ENCODE results near the gene SLC12A2. TPM values are rescaled to one million over a fixed set of nuclear protein-coding genes. Genes with fewer than 3 reads are reported as not detected.

SLC12A2 gene
- total RNA-seq, 4 donors from 2014 or later, result 21.2 to 31.1 (median 27.1) TPM

- TF ChIP-seq, protein P1, sequence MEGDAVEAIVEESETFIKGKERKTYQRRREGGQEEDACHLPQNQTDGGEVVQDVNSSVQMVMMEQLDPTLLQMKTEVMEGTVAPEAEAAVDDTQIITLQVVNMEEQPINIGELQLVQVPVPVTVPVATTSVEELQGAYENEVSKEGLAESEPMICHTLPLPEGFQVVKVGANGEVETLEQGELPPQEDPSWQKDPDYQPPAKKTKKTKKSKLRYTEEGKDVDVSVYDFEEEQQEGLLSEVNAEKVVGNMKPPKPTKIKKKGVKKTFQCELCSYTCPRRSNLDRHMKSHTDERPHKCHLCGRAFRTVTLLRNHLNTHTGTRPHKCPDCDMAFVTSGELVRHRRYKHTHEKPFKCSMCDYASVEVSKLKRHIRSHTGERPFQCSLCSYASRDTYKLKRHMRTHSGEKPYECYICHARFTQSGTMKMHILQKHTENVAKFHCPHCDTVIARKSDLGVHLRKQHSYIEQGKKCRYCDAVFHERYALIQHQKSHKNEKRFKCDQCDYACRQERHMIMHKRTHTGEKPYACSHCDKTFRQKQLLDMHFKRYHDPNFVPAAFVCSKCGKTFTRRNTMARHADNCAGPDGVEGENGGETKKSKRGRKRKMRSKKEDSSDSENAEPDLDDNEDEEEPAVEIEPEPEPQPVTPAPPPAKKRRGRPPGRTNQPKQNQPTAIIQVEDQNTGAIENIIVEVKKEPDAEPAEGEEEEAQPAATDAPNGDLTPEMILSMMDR (IDR thresholded peaks at IDR 0.05; ENCODE audit: low read depth), result no peak
These were observed 153.4 kb downstream of the SLC12A2 start for GRCh38 chr5:128237000-128237399.

DNA sequence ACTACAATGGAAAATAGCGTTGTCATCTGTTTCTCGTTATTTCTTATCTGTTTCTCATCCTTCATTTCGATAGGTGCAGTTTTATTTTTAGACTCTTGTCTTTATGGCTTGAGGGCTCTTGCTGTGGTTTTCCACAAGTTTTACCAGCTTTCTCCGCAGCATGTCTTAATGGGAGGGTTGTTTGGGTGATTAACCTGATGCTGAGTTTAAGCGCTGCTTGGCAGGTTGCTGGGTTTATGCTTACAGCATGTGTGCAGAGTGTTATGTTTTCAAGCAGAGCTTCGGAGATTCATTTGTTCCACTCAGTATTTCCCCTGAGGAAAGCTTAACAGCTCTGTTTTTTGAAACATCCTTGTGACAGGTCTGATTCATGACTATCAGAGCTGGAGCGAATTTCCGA, 154.0 kb downstream of the SLC12A2 start:
- TF ChIP-seq, protein P1 (IDR thresholded peaks at IDR 0.05; ENCODE audit: low read depth), result no peak
